HL-60/S4 treated with phorbol 12-myristate 13-acetate at 8.2 ng/mL for 4 days and 3 days (cell line): ENCODE results near the gene ANKRD27.
"Not testable (repeated sequence)": the region's sequence is repeated elsewhere in the genome, so short reads cannot be mapped to it uniquely, and the experiment has no call there.

ENCODE experiments used
- in situ Hi-C: fragments of 300-500 bp; cut with MboI; formaldehyde crosslinking; loops from 2 replicates; pipeline ENCODE4 v1.15.0; 2022; ENCODE audit warnings: low sequenced_read_pairs

Gene ANKRD27

GRCh38 chr19:32674931-32675719, at the start of gene ANKRD27:
TSS of gene ANKRD27 (minus strand) at chr19:32675180. CDS start at chr19:32659015, 16,165 bp downstream.
- in situ Hi-C loops: loop anchor here (25.0 kb wide), 1 partner anchor 412 kb away; the partner anchor contains the start of gene GPATCH1

GRCh38 chr19:32720936-32721250, 45.9 kb upstream of the ANKRD27 start:
- in situ Hi-C loops: no loop called here

GRCh38 chr19:32720216-32720935, 45.4 kb upstream of the ANKRD27 start:
- in situ Hi-C loops: no loop called here

GRCh38 chr19:32719611-32720059, 44.7 kb upstream of the ANKRD27 start, which contains the start of gene TDRD12:
TSS of gene TDRD12 (plus strand) at chr19:32719767. CDS start at chr19:32720073, 306 bp downstream.
- in situ Hi-C loops: no loop called here

GRCh38 chr19:32718286-32718685, 43.3 kb upstream of the ANKRD27 start:
- in situ Hi-C loops: no loop called here

GRCh38 chr19:32717496-32717895, 42.5 kb upstream of the ANKRD27 start:
- in situ Hi-C loops: no loop called here

GRCh38 chr19:32716203-32716602, 41.2 kb upstream of the ANKRD27 start:
- in situ Hi-C loops: not testable (repeated sequence)

- in situ Hi-C loops: no loop called here
These were observed 36.8 kb upstream of the ANKRD27 start for GRCh38 chr19:32711747-32712146.

GRCh38 chr19:32709032-32709431, 34.1 kb upstream of the ANKRD27 start:
- in situ Hi-C loops: no loop called here

GRCh38 chr19:32708457-32708856, 33.5 kb upstream of the ANKRD27 start:
- in situ Hi-C loops: no loop called here

- in situ Hi-C loops: not testable (repeated sequence)
These were observed 29.0 kb upstream of the ANKRD27 start for GRCh38 chr19:32704006-32704405.

GRCh38 chr19:32702010-32702409, 27.0 kb upstream of the ANKRD27 start:
- in situ Hi-C loops: no loop called here

GRCh38 chr19:32700129-32700528, 25.1 kb upstream of the ANKRD27 start:
- in situ Hi-C loops: not testable (repeated sequence)

GRCh38 chr19:32696771-32697170, 21.8 kb upstream of the ANKRD27 start:
- in situ Hi-C loops: loop anchor here (25.0 kb wide), 1 partner anchor 391 kb away; the partner anchor contains the start of gene GPATCH1

GRCh38 chr19:32695506-32695905, 20.5 kb upstream of the ANKRD27 start:
- in situ Hi-C loops: loop anchor here (25.0 kb wide), 1 partner anchor 392 kb away; the partner anchor contains the start of gene GPATCH1

- in situ Hi-C loops: loop anchor here (25.0 kb wide), 1 partner anchor 392 kb away; the partner anchor contains the start of gene GPATCH1
These were observed 19.9 kb upstream of the ANKRD27 start for GRCh38 chr19:32694851-32695250.

GRCh38 chr19:32694316-32694715, 19.3 kb upstream of the ANKRD27 start:
- in situ Hi-C loops: loop anchor here (25.0 kb wide), 1 partner anchor 393 kb away; the partner anchor contains the start of gene GPATCH1

GRCh38 chr19:32693151-32694108, 18.4 kb upstream of the ANKRD27 start:
- in situ Hi-C loops: loop anchor here (25.0 kb wide), 1 partner anchor 394 kb away; the partner anchor contains the start of gene GPATCH1

- in situ Hi-C loops: loop anchor here (25.0 kb wide), 1 partner anchor 395 kb away; the partner anchor contains the start of gene GPATCH1
These were observed 17.7 kb upstream of the ANKRD27 start for GRCh38 chr19:32692727-32693061.
